CD4-positive, alpha-beta T cell treated with Interleukin-17A for 4 hours (primary cell): Measurements from ENCODE around the gene AUTS2.
A peak's percentile ranks its signal among the peaks of the same experiment; 100 is the strongest.

ENCODE experiments used
- DNase-seq: peaks from one replicate; pipeline ENCODE4 v3.0.0-alpha.2; 2020; ENCODE audit warnings: mixed read lengths

Gene AUTS2

DNA sequence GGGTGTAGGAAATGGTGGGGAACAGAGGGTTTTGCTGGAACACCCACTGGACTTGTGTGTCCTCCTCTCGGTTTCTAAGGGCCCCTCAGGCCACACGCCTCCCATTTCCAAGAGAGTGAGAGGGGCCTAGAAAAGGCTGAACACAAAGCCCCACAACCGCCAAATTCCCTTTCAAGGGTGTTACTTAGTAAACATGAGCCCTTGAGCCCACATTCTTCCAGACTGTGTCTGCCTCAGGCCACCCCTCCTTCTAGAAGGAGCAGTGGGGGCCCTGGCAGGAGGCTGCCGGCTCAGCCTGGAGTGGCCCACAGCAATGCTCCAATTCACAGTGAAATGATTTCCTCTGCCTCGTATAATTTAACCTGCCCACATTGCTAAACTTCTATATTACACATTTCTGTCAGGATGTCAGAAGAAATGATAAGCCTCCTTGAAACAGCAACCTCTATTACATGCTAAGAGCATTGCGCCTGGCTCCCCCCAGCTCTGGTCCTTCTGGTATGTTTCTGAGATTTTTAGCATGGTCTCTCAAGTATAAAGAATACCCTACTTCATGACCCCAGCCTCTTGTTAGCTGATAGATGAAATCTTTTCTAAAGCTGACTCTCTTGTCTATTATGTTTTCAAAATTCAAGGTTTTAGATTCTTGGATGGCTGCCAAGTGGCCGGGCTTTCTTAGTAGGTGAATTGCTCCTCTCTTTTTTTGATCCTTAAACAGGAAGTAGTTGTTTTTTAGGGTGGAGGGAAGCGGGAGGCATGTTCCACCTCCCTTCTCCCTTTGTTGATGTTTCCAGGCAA is 859.8 kb downstream of the AUTS2 start:
- peak; percentile 13 for DNase-seq

- DNase-seq: no peak
Observed at GRCh38 chr7:70458745-70459144, 860.5 kb downstream of the AUTS2 start.

GRCh38 chr7:70459546-70459945 is 861.3 kb downstream of the AUTS2 start:
- DNase-seq: no peak

DNA sequence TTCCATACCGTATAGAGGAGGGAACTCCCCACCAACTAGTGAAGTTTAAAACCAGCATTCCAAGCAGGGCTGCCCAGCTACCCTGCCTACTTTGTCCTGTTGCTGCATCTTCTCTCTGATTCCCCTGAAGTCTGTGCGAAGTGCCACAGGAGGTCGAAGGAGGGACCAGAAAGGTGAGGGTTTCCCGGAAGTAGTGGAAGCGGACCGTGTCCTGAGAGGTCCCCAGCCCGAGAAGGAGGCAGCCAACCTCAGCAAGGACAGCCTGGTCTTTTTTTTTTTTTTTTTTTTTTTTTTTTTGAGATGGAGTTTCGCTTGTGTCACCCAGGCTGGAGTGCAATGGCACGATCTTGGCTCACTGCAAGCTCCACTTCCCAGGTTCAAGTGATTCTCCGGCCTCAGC is 861.8 kb downstream of the AUTS2 start:
- no peak for DNase-seq

DNA sequence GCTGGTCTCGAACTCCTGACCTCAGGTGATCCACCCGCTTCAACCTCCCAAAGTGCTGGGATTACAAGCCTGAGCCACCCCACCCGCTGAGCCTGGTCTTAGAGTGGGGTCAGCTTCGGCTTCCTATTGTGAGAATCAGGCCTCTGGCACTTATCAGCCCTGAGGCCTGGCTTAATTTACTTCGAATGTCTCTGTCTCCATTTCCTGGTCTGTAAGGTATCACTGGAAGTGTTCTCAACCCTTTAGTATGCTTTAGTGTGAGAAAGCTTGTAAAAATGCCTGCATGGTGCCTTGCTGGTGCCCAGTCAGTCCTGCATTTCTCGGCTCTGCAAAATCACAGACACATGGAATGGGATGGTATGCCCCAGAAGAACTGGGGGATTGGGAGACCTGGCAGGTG is 862.3 kb downstream of the AUTS2 start:
- no peak for DNase-seq

- DNase-seq: no peak
Observed at GRCh38 chr7:70463352-70463938, 865.2 kb downstream of the AUTS2 start.

DNA sequence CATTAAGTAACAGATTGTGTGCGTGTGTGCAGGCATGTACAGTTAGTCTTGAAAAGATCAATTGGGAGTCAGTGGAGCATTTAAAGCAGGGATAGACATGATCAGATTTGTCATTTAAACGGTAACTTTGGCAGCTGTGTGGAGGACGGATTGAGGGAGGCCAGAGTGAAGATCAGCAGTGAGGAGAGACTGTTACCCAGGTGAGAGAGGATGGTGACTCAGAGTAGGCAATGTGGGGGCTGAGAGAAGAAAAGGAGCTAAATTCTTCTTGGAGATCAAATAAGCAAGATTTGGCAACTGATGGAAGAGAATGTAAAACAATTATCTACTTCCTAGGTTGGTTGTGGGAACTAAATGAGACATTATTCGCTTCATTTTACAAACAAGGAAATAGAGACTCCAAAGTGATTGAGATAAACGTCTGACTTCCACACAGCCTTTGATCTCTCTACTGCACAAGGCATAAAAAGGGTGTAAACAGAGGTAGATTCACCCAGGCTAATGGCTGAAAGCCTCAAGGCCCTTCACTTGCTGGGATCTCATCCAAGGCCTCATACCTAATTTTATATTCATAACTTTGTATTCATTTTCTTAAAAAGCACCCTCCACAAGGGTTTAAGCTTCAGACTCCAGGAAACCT is 868.6 kb downstream of the AUTS2 start:
- no peak for DNase-seq

- no peak for DNase-seq
Observed at GRCh38 chr7:70470746-70471145, 872.5 kb downstream of the AUTS2 start.

DNA sequence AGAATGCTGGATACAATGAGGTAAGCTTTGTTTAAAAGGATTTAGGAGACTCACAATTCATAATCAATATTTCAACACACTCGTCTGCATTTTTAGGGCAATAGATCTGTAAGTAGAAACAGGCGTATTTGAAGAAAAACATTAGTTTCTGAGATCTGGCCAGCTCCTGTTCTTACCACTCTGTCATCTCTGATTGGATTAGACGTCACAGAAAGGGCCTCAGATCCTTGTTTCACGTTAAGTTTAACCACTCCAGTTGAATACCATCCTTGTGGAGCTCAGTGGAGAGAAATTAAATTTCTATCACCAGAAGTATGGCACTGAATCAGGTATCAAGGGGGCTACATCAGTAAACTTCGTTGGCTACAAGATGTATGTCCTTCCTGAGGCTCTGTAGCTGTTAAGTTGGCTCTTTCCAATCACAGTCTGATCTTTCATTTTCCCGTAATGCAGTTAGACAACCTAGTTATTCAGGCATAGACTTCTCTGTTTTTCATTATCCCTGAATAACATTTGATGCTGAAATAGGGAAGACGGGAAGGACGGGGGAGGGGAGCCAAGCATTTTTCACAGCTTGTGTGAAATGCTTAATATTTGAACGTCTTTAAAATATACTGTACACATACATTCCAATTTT is 874.4 kb downstream of the AUTS2 start:
- DNase-seq: no peak

DNA sequence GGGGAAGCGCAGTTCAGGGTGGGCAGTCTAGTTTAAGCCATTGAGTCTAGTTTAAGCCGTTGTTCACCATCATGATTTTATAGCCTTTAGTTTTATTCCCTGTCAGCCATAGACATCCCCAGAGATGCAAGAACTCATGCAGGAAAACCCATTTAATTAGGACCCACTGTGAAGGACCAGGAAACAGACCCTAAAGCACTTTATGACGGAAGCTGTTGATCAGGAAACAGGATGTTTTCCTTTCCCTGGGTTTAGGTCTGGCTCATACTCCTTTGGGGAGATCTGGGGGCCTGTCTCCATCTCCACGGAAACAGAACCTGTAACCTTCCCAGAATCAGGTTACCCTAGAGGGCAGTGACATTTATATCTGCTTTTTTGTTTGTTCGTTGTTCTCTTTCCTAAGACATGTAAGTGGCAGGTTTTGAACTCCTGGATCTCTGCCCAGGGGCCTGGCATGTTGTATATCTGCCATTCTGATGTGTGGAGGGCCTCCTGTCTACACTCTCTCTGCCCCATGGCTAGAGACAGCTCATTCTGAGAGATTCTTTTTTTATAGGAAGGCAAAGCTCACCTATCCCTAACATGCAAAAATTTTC is 876.5 kb downstream of the AUTS2 start:
- DNase-seq: no peak

DNA sequence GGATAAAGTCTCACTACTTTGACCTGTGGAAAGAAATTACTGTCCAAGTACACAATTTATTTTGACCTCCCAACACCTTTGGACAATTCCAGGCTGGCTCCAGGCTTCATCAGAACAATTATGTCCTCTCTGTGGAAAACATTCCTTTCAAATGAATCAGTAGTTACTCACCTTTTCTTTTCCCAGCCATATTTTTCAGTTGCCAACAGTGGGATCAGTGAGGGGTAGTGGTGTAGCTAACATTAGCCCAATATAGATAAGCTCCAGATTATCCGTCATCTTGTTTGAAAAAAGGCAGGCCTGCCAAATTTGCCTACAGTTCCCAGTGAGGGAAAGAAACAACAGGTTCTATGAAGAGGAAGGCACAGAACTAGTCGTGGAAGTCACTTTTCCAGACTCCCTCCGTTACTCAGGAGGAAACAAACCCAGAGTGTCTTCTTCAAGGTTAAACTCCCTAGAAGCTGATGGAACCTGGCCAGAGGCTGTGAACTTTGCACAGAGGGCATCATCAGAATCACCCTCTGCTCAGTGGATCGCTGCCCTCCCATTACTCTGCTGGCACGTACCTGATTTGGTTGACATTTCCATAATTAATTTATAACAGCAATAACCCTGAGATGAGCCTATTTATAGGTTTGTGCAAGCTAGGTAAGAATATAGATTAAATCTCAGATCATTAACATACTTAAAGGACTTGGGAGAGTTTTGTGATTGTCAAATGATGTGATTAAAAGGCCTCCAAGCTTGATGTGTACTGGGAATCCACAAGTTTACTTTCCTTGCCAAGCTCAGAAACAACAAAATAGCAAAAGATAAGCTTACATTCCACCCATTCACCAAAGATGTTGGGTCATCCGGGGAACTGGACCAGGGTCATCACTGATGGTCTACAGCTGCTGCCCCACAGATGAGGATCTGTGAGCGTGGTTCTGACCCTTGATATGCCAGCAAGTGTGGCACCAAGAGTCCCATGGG is 879.0 kb downstream of the AUTS2 start:
- DNase-seq: no peak

DNA sequence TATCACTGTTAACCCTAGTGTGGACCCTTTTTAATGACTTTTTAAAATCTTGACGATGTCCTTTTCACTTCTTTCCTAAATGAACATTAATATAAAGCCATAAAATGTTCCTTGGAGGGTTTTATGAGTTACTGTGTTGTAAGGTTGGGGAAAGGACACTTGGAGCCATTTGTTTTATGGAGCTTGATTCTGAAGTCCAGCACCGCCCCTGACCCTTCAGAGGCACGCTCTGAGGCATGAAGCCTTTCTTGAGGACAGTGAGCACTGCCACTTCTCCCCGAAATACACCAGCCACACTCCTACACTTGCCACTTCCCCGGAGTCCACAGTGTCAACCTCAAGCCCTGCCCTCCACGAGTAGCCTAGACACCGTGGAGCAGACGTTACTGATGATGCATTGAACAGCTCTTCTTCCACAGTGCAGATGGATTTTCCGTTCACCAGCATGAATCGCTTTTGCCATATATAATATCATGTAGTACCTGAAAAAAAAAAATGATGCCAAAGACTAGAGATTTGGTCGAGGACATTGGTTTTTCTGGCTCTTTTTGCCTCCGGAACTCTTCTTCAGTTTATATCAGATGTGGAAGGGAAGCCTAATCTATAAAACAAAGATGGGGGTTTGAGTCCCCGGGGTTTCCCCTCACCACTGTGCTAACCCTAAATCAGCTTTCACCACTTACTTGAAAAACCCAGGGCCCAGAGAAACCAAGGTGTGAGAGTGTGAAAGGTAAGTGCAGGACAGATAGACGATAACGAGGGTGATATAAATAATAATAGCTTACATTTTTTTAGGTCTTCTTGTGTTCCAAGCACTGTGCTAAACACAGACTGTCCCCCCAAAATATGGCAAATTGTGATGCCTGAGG is 881.1 kb downstream of the AUTS2 start:
- no peak for DNase-seq

DNA sequence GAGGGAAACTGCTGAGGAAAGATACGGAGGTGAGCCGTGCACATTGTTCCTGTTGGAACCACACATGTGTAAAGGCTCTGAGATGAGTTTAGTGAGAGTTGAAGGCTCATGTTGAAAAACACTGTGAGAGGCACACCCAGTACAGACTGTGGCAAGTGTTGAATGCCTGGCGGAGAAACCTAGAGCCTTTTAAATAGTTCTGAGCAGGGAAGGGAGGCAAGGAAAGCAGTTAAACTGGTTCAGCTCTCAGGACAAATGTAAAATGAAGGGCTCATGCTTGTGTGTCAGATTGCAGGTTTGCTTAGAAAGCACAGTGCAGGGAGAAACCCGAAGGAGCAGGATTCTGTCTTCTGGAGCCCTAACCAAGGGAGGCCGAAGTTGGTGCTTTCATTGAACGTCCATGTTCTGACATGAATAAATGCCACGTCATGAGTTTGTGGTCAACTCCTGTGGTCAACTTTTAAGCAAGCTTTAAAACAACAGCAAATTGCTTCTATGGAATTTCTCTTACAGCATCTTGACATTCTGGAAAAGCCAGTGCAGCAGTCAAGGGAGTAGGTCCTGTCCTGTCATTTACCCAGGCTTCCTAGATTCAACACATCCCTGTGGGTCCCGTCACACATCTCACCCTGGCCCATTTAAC is 882.8 kb downstream of the AUTS2 start:
- DNase-seq: no peak

DNA sequence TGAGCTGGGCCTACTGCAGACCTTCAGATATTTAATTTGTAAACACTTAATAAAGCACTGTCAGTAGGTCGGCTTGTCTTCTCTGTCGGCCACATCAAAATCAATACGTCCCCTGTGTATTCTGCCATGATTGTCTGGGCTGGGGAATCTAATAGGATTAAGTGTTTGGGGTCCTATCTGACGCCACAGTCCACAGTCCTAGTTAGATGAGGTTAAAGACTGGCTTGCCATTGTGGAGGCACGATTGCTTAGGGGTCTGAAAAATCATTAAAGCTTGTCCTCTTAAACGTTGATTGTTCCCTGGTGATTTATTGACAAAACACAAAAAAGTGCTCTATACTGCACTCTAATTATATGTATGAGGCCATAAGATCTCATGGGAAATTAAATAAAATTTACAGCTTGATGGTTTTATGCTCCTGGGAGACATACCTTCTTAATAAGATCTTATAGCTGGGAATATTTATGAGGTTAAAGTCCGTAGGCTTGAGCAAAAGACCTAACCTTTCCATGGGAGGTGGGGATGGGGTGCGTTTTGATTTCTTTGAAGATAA is 883.4 kb downstream of the AUTS2 start:
- no peak for DNase-seq

DNA sequence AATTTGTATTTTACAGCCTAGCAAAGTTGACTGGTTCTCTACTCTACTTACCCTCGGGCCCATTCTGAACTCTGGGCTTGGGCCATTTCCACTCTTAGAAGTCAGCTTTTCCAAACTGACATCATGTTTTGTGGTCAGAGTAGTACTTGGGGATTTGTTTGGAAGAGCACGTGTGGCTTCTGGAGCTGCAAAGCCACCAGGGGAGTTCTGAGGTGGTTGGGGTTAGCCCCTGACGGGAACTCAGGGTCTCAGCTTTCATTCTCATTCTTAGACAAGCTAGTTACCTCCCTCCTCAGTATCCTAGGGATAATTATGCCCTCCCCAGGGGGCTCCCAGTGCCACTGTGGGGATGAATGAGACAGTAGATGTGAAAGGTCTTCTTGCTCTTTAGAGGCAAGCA is 886.0 kb downstream of the AUTS2 start:
- DNase-seq: no peak

GRCh38 chr7:70486977-70487376 is 888.7 kb downstream of the AUTS2 start:
- DNase-seq: no peak

- DNase-seq: no peak
Observed at GRCh38 chr7:70487428-70487827, 889.2 kb downstream of the AUTS2 start.

DNA sequence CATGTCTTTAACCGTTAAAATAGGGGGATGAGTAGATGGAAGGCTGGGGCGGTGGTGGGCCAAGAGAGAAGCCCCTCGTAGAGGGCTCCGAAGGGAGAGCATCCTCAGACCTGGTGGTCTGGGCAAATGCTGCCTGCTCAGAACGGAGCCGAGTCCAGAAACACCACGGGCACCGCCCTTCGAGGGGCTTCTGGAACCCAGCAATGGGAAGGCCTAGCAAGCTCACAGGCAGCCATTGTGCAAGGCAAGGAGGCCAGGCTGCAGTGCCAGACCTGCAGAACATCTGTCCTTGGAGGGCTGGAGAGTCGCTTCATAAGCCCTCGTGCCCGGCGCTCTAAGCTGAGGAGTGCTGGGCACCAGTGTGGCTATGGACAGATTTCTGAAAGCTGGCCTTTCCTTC is 889.6 kb downstream of the AUTS2 start:
- DNase-seq: no peak

DNA sequence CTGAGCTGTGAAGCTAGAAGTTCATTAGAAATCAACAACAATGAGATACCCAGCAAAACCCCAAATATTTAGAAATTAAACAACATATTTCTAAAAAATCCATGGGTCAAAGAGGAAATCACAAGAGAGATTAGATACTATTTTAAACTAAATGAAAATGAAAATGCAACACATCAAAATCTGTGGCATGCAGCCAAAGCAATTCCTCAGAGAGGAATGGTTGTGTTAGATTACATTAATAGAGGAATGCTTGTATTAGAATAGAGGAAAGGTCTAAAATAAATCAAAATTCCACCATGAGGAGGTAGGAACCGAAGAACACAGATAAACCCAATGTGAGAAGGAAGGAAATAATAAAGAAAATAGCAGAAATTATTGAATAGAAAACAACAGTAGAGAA is 891.5 kb downstream of the AUTS2 start:
- DNase-seq: no peak

- no peak for DNase-seq
Observed at GRCh38 chr7:70492625-70493024, 894.4 kb downstream of the AUTS2 start.
